Activated naive CD8-positive, alpha-beta T cell treated with anti-CD3 and anti-CD28 coated beads for 36 hours (primary cell): ENCODE results near the gene EXD3. TPM values are rescaled to one million over a fixed set of nuclear protein-coding genes. Genes with fewer than 3 reads are reported as not detected.

Source experiments
- DNase-seq: peaks from one replicate; pipeline ENCODE4 v3.0.0; 2021
- H3K27ac Mint-ChIP-seq: one replicate; pipeline ENCODE4 v1.8.0; 2022; ENCODE audit warnings: mild to moderate bottlenecking, moderate library complexity, mixed read lengths
- H3K27me3 Mint-ChIP-seq: one replicate; pipeline ENCODE4 v1.8.0; 2022; ENCODE audit warnings: mild to moderate bottlenecking, mixed read lengths
- H3K36me3 Mint-ChIP-seq: one replicate; pipeline ENCODE4 v1.8.0; 2021; ENCODE audit warnings: mild to moderate bottlenecking, mixed read lengths
- H3K4me1 Mint-ChIP-seq: one replicate; pipeline ENCODE4 v1.8.0; 2021; ENCODE audit warnings: mixed read lengths
- H3K4me3 Mint-ChIP-seq: one replicate; pipeline ENCODE4 v1.8.0; 2022; ENCODE audit warnings: mild to moderate bottlenecking, moderate library complexity, mixed read lengths
- H3K9me3 Mint-ChIP-seq: one replicate; pipeline ENCODE4 v1.8.0; 2022; ENCODE audit warnings: mixed read lengths
- total RNA-seq, 2 experiments: library from RNA; stranded (reverse); gene quantifications; one replicate each; pipeline ENCODE4 v1.2.3, GENCODE V29; 2021

Gene EXD3
- total RNA-seq, 2 experiments from 2014 or later: 3.6 to 4.2 TPM

GRCh38 chr9:137369911-137370764, 52.8 kb downstream of the EXD3 start:
- Mint-ChIP-seq H3K27ac (no peak overlapping the region), H3K4me3 (no peak overlapping the region), H3K4me1 (no peaks in the 10 kb centered on the region), H3K36me3 (no peaks in the 10 kb centered on the region), H3K27me3 (no peaks in the 10 kb centered on the region), H3K9me3 (no peaks in the 10 kb centered on the region)
- no peak for DNase-seq

- no peak overlapping the region for H3K27ac Mint-ChIP-seq
- H3K9me3 Mint-ChIP-seq: no peaks in the 10 kb centered on the region
- H3K27me3 Mint-ChIP-seq: no peaks in the 10 kb centered on the region
- no peak overlapping the region for H3K4me3 Mint-ChIP-seq
- no peaks in the 10 kb centered on the region for H3K36me3 Mint-ChIP-seq
- no peaks in the 10 kb centered on the region for H3K4me1 Mint-ChIP-seq
- DNase-seq: no peak
Measured at GRCh38 chr9:137369061-137369787, 53.7 kb downstream of the EXD3 start.

DNA sequence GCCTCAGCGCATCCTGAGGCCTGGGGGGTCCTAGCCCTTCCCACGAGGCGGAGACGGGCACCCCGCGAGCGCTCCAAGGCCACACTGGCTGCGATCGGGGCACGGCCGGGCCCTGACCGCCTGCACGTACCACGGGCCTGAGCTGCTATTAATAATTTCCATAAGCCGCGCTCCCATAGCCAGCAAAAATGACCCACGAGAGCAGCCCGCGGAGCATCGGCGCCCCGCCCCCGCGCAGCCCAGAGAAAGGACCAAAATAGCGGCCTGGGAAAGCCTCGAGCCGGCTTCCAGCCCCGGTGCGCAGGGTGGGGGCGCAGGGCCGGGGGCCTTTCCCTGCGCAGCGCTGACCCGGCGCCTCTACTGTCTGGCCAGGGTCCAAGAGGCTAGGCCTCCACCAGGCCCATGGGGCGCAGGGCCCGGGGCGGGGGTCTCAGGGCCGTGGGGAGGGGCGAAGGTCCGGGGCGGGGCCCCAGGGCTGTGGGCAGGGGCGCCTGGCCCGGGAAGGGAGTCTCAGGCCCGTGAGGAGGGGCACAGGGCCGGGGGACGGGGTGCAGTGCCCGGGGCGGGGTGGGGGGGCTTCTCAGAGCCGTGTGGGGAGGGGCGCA, 54.4 kb downstream of the EXD3 start:
- H3K36me3 Mint-ChIP-seq: no peaks in the 10 kb centered on the region
- DNase-seq: no peak

DNA sequence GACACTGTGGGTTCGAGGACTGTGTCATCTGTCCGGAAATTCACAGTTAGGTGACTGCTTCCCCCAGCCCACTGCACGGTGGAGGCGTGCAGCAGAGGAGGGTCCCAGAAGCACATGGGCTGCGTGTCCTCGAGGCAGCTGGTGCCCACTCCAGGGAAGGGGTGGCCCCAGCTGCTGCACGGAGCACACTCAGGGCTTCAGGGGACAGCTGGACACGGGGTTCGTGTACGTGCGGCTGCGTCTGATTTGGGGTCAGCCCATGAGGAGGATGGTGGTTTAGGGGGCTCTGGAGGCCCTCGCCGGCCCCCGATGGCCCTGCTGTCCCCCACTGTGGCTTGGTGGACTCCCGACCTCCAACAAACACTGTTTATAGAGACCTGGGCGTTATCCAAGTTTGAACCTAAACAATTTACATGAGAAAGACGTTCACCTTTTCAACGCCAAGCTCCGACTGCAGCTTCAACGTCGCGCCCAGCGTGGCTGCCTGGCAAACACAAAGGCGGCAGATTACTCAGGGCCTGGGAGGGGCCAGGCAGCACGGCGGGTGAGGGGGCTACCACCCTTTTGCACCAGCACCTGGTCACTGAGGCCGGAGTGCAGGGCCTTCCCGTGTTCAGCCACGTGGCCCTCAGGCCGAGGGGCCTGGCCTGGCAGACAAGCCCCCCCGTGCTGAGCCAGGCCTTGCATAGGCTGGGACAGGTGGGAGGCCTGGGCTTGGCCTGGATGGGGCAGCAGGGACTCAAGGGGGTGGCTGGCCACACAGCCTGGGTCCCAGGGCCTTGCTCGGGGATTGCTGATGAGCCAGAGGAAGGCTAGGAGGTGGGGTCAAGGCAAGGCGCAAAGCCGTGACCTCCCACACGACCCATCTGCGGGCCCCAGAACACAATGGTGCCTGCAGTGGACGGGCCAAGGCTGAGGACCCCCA, 55.2 kb downstream of the EXD3 start:
- Mint-ChIP-seq H3K36me3 (no peaks in the 10 kb centered on the region), H3K27me3 (no peaks in the 10 kb centered on the region), H3K4me1 (no peaks in the 10 kb centered on the region), H3K27ac (no peak overlapping the region), H3K9me3 (peaks cover 2% of the 10 kb centered on the region), H3K4me3 (no peak overlapping the region)
- DNase-seq: no peak

More for the DNA sequence above, 54.4 kb downstream of the EXD3 start:
- no peaks in the 10 kb centered on the region for H3K4me1 Mint-ChIP-seq
- peaks cover 2% of the 10 kb centered on the region for H3K9me3 Mint-ChIP-seq
- no peak overlapping the region for H3K4me3 Mint-ChIP-seq
- H3K27me3 Mint-ChIP-seq: no peaks in the 10 kb centered on the region
- no peak overlapping the region for H3K27ac Mint-ChIP-seq

GRCh38 chr9:137366891-137367381, 56.0 kb downstream of the EXD3 start:
- H3K36me3 Mint-ChIP-seq: no peaks in the 10 kb centered on the region
- no peak overlapping the region for H3K4me3 Mint-ChIP-seq
- no peak for DNase-seq
- H3K27ac Mint-ChIP-seq: no peak overlapping the region
- no peaks in the 10 kb centered on the region for H3K4me1 Mint-ChIP-seq
- no peaks in the 10 kb centered on the region for H3K27me3 Mint-ChIP-seq
- peaks cover 2% of the 10 kb centered on the region for H3K9me3 Mint-ChIP-seq

DNA sequence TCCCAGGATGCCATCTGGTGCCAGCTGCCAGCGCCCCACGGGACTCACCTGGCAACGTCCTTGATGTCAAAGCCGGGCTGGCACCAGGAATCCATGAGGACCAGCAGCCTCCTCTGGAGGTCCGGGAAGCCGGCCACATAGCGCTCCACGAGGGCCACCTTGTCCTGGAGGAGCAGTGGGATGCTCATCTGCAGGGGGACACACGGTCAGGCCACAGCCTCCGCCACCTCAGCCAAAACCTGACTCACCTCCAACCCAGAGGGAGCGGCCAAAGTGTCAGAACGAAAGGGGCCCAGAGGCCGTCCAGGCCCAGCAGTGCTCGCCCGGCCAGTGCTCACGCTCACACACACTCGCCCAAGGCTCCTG, 56.5 kb downstream of the EXD3 start:
- H3K36me3 Mint-ChIP-seq: no peaks in the 10 kb centered on the region
- H3K27me3 Mint-ChIP-seq: no peaks in the 10 kb centered on the region
- no peak overlapping the region for H3K27ac Mint-ChIP-seq

GRCh38 chr9:137365552-137366444, 57.2 kb downstream of the EXD3 start:
- no peak overlapping the region for H3K27ac Mint-ChIP-seq
- peaks cover 2% of the 10 kb centered on the region for H3K9me3 Mint-ChIP-seq
- H3K27me3 Mint-ChIP-seq: no peaks in the 10 kb centered on the region
- H3K36me3 Mint-ChIP-seq: no peaks in the 10 kb centered on the region
- H3K4me1 Mint-ChIP-seq: no peaks in the 10 kb centered on the region
- H3K4me3 Mint-ChIP-seq: no peak overlapping the region
- no peak for DNase-seq

More for the DNA sequence above, 56.5 kb downstream of the EXD3 start:
- no peak for DNase-seq
- Mint-ChIP-seq H3K4me3 (no peak overlapping the region), H3K4me1 (no peaks in the 10 kb centered on the region), H3K9me3 (peaks cover 2% of the 10 kb centered on the region)

GRCh38 chr9:137365056-137365455, 57.9 kb downstream of the EXD3 start:
- H3K4me3 Mint-ChIP-seq: no peak overlapping the region
- H3K36me3 Mint-ChIP-seq: no peaks in the 10 kb centered on the region
- DNase-seq: no peak
- H3K27me3 Mint-ChIP-seq: no peaks in the 10 kb centered on the region
- H3K27ac Mint-ChIP-seq: no peak overlapping the region
- peaks cover 2% of the 10 kb centered on the region for H3K9me3 Mint-ChIP-seq
- no peaks in the 10 kb centered on the region for H3K4me1 Mint-ChIP-seq

- no peak for DNase-seq
- no peak overlapping the region for H3K27ac Mint-ChIP-seq
- H3K9me3 Mint-ChIP-seq: peaks cover 16% of the 10 kb centered on the region
- H3K4me3 Mint-ChIP-seq: no peak overlapping the region
- peaks cover 4% of the 10 kb centered on the region for H3K36me3 Mint-ChIP-seq
- no peaks in the 10 kb centered on the region for H3K4me1 Mint-ChIP-seq
- H3K27me3 Mint-ChIP-seq: no peaks in the 10 kb centered on the region
Measured at GRCh38 chr9:137359850-137360249, 63.1 kb downstream of the EXD3 start.

DNA sequence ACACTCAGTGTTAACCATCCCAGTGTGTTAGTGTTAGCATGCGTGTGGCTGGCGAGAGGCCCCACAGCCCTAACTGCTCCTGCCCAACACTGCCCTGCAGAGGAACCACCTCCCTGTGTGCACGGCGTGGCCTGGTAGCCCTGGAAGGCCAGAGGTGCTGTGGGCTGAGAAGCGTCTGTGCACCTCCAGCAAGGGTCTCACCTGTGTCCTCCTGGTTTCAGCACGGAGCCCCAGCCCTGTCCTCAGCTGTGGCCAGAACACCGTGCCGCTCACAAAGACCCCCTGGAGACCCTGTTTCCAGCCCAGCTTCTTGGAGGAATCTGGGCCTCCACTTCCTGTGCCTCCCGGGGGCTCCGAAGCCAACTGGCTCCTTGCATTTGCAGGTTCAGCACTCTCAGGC, 64.8 kb downstream of the EXD3 start:
- no peak overlapping the region for H3K27ac Mint-ChIP-seq
- H3K4me3 Mint-ChIP-seq: no peak overlapping the region
- peaks cover 13% of the 10 kb centered on the region for H3K9me3 Mint-ChIP-seq
- no peaks in the 10 kb centered on the region for H3K27me3 Mint-ChIP-seq
- H3K36me3 Mint-ChIP-seq: peaks cover 4% of the 10 kb centered on the region
- DNase-seq: no peak
- no peaks in the 10 kb centered on the region for H3K4me1 Mint-ChIP-seq

- Mint-ChIP-seq H3K27me3 (no peaks in the 10 kb centered on the region), H3K36me3 (peaks cover 4% of the 10 kb centered on the region), H3K27ac (no peak overlapping the region), H3K4me3 (no peak overlapping the region), H3K4me1 (no peaks in the 10 kb centered on the region), H3K9me3 (peaks cover 13% of the 10 kb centered on the region)
- no peak for DNase-seq
Measured at GRCh38 chr9:137357166-137357565, 65.8 kb downstream of the EXD3 start.

- Mint-ChIP-seq H3K4me3 (no peak overlapping the region), H3K27ac (no peak overlapping the region), H3K36me3 (peaks cover 4% of the 10 kb centered on the region), H3K27me3 (no peaks in the 10 kb centered on the region), H3K9me3 (peaks cover 13% of the 10 kb centered on the region), H3K4me1 (no peaks in the 10 kb centered on the region)
- no peak for DNase-seq
Measured at GRCh38 chr9:137355761-137356365, 67.1 kb downstream of the EXD3 start.
